ENCODE results near the gene AOAH. TPM values are rescaled to one million over a fixed set of nuclear protein-coding genes. Genes with fewer than 3 reads are reported as not detected.

AOAH gene
- total RNA-seq, 1 experiment from 2014 or later = 1.3 TPM

- no peaks in the 10 kb centered on the region; the same call in 1 of the 2 replicates for H3K9me3 ChIP-seq (replicated peaks)
- no peaks in the 10 kb centered on the region; the same call in 1 of the 2 replicates for H3K36me3 ChIP-seq
- no peak overlapping the region for H3K4me3 ChIP-seq
- no peak overlapping the region for H3K27ac ChIP-seq
- DNase-seq = no peak
- H3K27me3 ChIP-seq = peaks cover 3% of the 10 kb centered on the region; the same call in 1 of the 2 replicates
- H3K4me1 ChIP-seq = peaks cover 12% of the 10 kb centered on the region
These were observed 117.9 kb downstream of the AOAH start for GRCh38 chr7:36606153-36606975.

- Histone ChIP-seq H3K27me3 (0 out of 2 replicates have a peak, but pooled peaks cover 2% of the 10 kb centered on the region), H3K4me3 (no peak overlapping the region), H3K36me3 (no peaks in the 10 kb centered on the region; the same call in 1 of the 2 replicates), H3K4me1 (peaks cover 10% of the 10 kb centered on the region), H3K9me3 (replicated peaks) (no peaks in the 10 kb centered on the region; the same call in 1 of the 2 replicates), H3K27ac (peak overlapping the region; percentile 9; the same call in 1 of the 2 replicates)
- no peak for DNase-seq
These were observed 118.8 kb downstream of the AOAH start for GRCh38 chr7:36605261-36606051.

- 0 out of 2 replicates have a peak, but pooled peaks cover 2% of the 10 kb centered on the region for H3K27me3 ChIP-seq
- peak overlapping the region; percentile 9; the same call in 1 of the 2 replicates for H3K27ac ChIP-seq
- no peaks in the 10 kb centered on the region; the same call in 1 of the 2 replicates for H3K36me3 ChIP-seq
- H3K9me3 ChIP-seq (replicated peaks) = no peaks in the 10 kb centered on the region; the same call in 1 of the 2 replicates
- DNase-seq = peak in 1 of 2 experiments; percentile 26
- no peak overlapping the region for H3K4me3 ChIP-seq
- peaks cover 10% of the 10 kb centered on the region for H3K4me1 ChIP-seq
These were observed 119.5 kb downstream of the AOAH start for GRCh38 chr7:36604806-36605205.

GRCh38 chr7:36602934-36603887, 121.1 kb downstream of the AOAH start:
- no peak for DNase-seq
- no peaks in the 10 kb centered on the region; the same call in 1 of the 2 replicates for H3K36me3 ChIP-seq
- H3K27me3 ChIP-seq = 0 out of 2 replicates have a peak, but pooled peaks cover 2% of the 10 kb centered on the region
- no peak overlapping the region for H3K4me3 ChIP-seq
- no peak overlapping the region for H3K27ac ChIP-seq
- peaks cover 10% of the 10 kb centered on the region for H3K4me1 ChIP-seq
- H3K9me3 ChIP-seq (replicated peaks) = no peaks in the 10 kb centered on the region; the same call in 1 of the 2 replicates

- Histone ChIP-seq H3K27me3 (0 out of 2 replicates have a peak, but pooled peaks cover 2% of the 10 kb centered on the region), H3K27ac (no peak overlapping the region), H3K36me3 (no peaks in the 10 kb centered on the region; the same call in 1 of the 2 replicates), H3K9me3 (replicated peaks) (no peaks in the 10 kb centered on the region; the same call in 1 of the 2 replicates), H3K4me1 (peaks cover 10% of the 10 kb centered on the region), H3K4me3 (no peak overlapping the region)
- no peak for DNase-seq
These were observed 121.8 kb downstream of the AOAH start for GRCh38 chr7:36602511-36602910.

GRCh38 chr7:36601601-36602000, 122.7 kb downstream of the AOAH start:
- no peak overlapping the region for H3K27ac ChIP-seq
- DNase-seq = no peak

GRCh38 chr7:36600869-36601530, 123.3 kb downstream of the AOAH start:
- Histone ChIP-seq H3K36me3 (no peaks in the 10 kb centered on the region; the same call in 1 of the 2 replicates), H3K9me3 (replicated peaks) (no peaks in the 10 kb centered on the region; the same call in 1 of the 2 replicates), H3K4me3 (no peak overlapping the region), H3K4me1 (peaks cover 10% of the 10 kb centered on the region), H3K27ac (no peak overlapping the region), H3K27me3 (no peaks in the 10 kb centered on the region)
- DNase-seq = no peak

More at GRCh38 chr7:36601601-36602000, 122.7 kb downstream of the AOAH start:
- H3K4me3 ChIP-seq = no peak overlapping the region
- peaks cover 10% of the 10 kb centered on the region for H3K4me1 ChIP-seq
- no peaks in the 10 kb centered on the region; the same call in 1 of the 2 replicates for H3K9me3 ChIP-seq (replicated peaks)
- no peaks in the 10 kb centered on the region; the same call in 1 of the 2 replicates for H3K36me3 ChIP-seq
- H3K27me3 ChIP-seq = no peaks in the 10 kb centered on the region

GRCh38 chr7:36600314-36600682, 124.0 kb downstream of the AOAH start:
- Histone ChIP-seq H3K27ac (no peak overlapping the region), H3K4me3 (no peak overlapping the region), H3K27me3 (no peaks in the 10 kb centered on the region), H3K4me1 (peaks cover 6% of the 10 kb centered on the region), H3K36me3 (no peaks in the 10 kb centered on the region; the same call in 1 of the 2 replicates), H3K9me3 (replicated peaks) (no peaks in the 10 kb centered on the region; the same call in 1 of the 2 replicates)
- no peak for DNase-seq

- Histone ChIP-seq H3K27ac (no peak overlapping the region), H3K4me3 (no peak overlapping the region), H3K9me3 (replicated peaks) (no peaks in the 10 kb centered on the region; the same call in 1 of the 2 replicates), H3K4me1 (peaks cover 3% of the 10 kb centered on the region; the same call in 1 of the 2 replicates), H3K36me3 (no peaks in the 10 kb centered on the region; the same call in 1 of the 2 replicates), H3K27me3 (no peaks in the 10 kb centered on the region)
- no peak for DNase-seq
These were observed 124.5 kb downstream of the AOAH start for GRCh38 chr7:36599645-36600313.

- DNase-seq = no peak
These were observed 126.1 kb downstream of the AOAH start for GRCh38 chr7:36598054-36598674.

GRCh38 chr7:36597090-36597773, 127.1 kb downstream of the AOAH start:
- no peak for DNase-seq
- Histone ChIP-seq H3K4me1 (no peaks in the 10 kb centered on the region), H3K4me3 (no peak overlapping the region), H3K9me3 (replicated peaks) (no peaks in the 10 kb centered on the region), H3K27me3 (no peaks in the 10 kb centered on the region), H3K36me3 (no peaks in the 10 kb centered on the region; the same call in 1 of the 2 replicates), H3K27ac (no peak overlapping the region)

More at GRCh38 chr7:36598054-36598674, 126.1 kb downstream of the AOAH start:
- no peaks in the 10 kb centered on the region for H3K27me3 ChIP-seq
- H3K27ac ChIP-seq = no peak overlapping the region
- peaks cover 3% of the 10 kb centered on the region; the same call in 1 of the 2 replicates for H3K4me1 ChIP-seq
- no peaks in the 10 kb centered on the region for H3K9me3 ChIP-seq (replicated peaks)
- H3K36me3 ChIP-seq = no peaks in the 10 kb centered on the region; the same call in 1 of the 2 replicates
- H3K4me3 ChIP-seq = no peak overlapping the region

- no peaks in the 10 kb centered on the region; the same call in 1 of the 2 replicates for H3K9me3 ChIP-seq (replicated peaks)
- H3K36me3 ChIP-seq = no peaks in the 10 kb centered on the region
- H3K27ac ChIP-seq = no peak overlapping the region
- H3K4me1 ChIP-seq = no peaks in the 10 kb centered on the region
- H3K27me3 ChIP-seq = no peaks in the 10 kb centered on the region
- no peak for DNase-seq
- no peak overlapping the region for H3K4me3 ChIP-seq
These were observed 129.8 kb downstream of the AOAH start for GRCh38 chr7:36594445-36594844.
